ENCODE measurements around the gene GOLGA6L7.
A peak's percentile ranks its signal among the peaks of the same experiment; 100 is the strongest.
"Not testable (repeated sequence)": the region's sequence is repeated elsewhere in the genome, so short reads cannot be mapped to it uniquely, and the experiment has no call there.

Gene GOLGA6L7

GRCh38 chr15:28884151-28884940, 35.9 kb upstream of the GOLGA6L7 start:
- no peak for DNase-seq

- DNase-seq = no peak
Measured at GRCh38 chr15:28881600-28881999, 33.2 kb upstream of the GOLGA6L7 start.

- no peak for DNase-seq
Measured at GRCh38 chr15:28881170-28881569, 32.7 kb upstream of the GOLGA6L7 start.

- DNase-seq = no peak
Measured at GRCh38 chr15:28880680-28881079, 32.2 kb upstream of the GOLGA6L7 start.

- DNase-seq = no peak
Measured at GRCh38 chr15:28879551-28879950, 31.1 kb upstream of the GOLGA6L7 start.

GRCh38 chr15:28878209-28878608, 29.8 kb upstream of the GOLGA6L7 start:
- DNase-seq = no peak

GRCh38 chr15:28876845-28877185, 28.4 kb upstream of the GOLGA6L7 start:
- no peak for DNase-seq

- DNase-seq = no peak
Measured at GRCh38 chr15:28876131-28876844, 27.8 kb upstream of the GOLGA6L7 start.

- DNase-seq = no peak
Measured at GRCh38 chr15:28875461-28876000, 27.1 kb upstream of the GOLGA6L7 start.

- DNase-seq = peak; percentile 10
Measured at GRCh38 chr15:28873585-28874190, 25.2 kb upstream of the GOLGA6L7 start.

GRCh38 chr15:28873006-28873405, 24.6 kb upstream of the GOLGA6L7 start:
- DNase-seq = no peak

- no peak for DNase-seq
Measured at GRCh38 chr15:28871168-28871567, 22.7 kb upstream of the GOLGA6L7 start.

GRCh38 chr15:28868744-28869345, 20.4 kb upstream of the GOLGA6L7 start:
- DNase-seq = no peak

- not testable (repeated sequence) for DNase-seq
Measured at GRCh38 chr15:28861589-28862293, 13.3 kb upstream of the GOLGA6L7 start.

- DNase-seq = no peak
Measured at GRCh38 chr15:28861031-28861534, 12.6 kb upstream of the GOLGA6L7 start.

- DNase-seq = not testable (repeated sequence)
Measured at GRCh38 chr15:28854578-28854977, 6.1 kb upstream of the GOLGA6L7 start.

- not testable (repeated sequence) for DNase-seq
Measured at GRCh38 chr15:28853654-28854053, 5.2 kb upstream of the GOLGA6L7 start.

GRCh38 chr15:28849766-28850165, 1.3 kb upstream of the GOLGA6L7 start:
- DNase-seq = not testable (repeated sequence)

GRCh38 chr15:28849271-28849670, 827 bp upstream of the GOLGA6L7 start:
- DNase-seq = not testable (repeated sequence)

- not testable (repeated sequence) for DNase-seq
Measured at GRCh38 chr15:28847959-28848358, 485 bp downstream of the GOLGA6L7 start.

GRCh38 chr15:28847247-28847646, 1.2 kb downstream of the GOLGA6L7 start:
- not testable (repeated sequence) for DNase-seq

- DNase-seq = not testable (repeated sequence)
Measured at GRCh38 chr15:28844147-28844546, 4.3 kb downstream of the GOLGA6L7 start.
